Natural killer cell (primary cell): ENCODE results near the gene ZNF439. TPM values are rescaled to one million over a fixed set of nuclear protein-coding genes. Genes with fewer than 3 reads are reported as not detected.
A peak's percentile ranks its signal among the peaks of the same experiment; 100 is the strongest.
"Not testable (repeated sequence)": the region's sequence is repeated elsewhere in the genome, so short reads cannot be mapped to it uniquely, and the experiment has no call there.

Experiments
- ATAC-seq, 3 donors: fragments of 150-1000 bp in 2 of 3; fragments of 200-7000 bp in 1 of 3; cut with Tn5 transposase; 1 replicate in 1 of 3; 2 replicates in 2 of 3; pipeline ENCODE4 v1.10.0; 2021; ENCODE audit warnings: mild to moderate bottlenecking in 2 of 3, moderate library complexity in 2 of 3
- DNase-seq, 2 donors: peaks; one replicate each; pipeline versions ENCODE4 v3.0.0 to v3.0.0-alpha.2; 2013 to 2021; ENCODE audit warnings: mixed read lengths in 1 of 2
- H3K27ac ChIP-seq: one replicate; pipeline ENCODE4 v1.5.1; 2013; ENCODE audit warnings: mild to moderate bottlenecking, low read length
- H3K27me3 ChIP-seq: one replicate; pipeline ENCODE4 v1.6.1; 2013; ENCODE audit warnings: low read length; ENCODE audit not compliant: control insufficient read depth, insufficient read depth
- H3K36me3 ChIP-seq: one replicate; pipeline ENCODE4 v1.6.1; 2013; ENCODE audit warnings: low read length; ENCODE audit not compliant: control insufficient read depth, insufficient read depth
- H3K4me1 ChIP-seq: one replicate; pipeline ENCODE4 v1.6.1; 2013; ENCODE audit warnings: low read length; ENCODE audit not compliant: control insufficient read depth, insufficient read depth
- H3K4me3 ChIP-seq: one replicate; pipeline ENCODE4 v1.5.1; 2013; ENCODE audit warnings: low read length
- H3K9me3 ChIP-seq: one replicate; pipeline ENCODE4 v1.6.1; 2013; ENCODE audit warnings: low read length; ENCODE audit not compliant: control insufficient read depth, insufficient read depth
- H3K27ac Mint-ChIP-seq, 2 donors: one replicate each; pipeline ENCODE4 v1.8.0; 2022; ENCODE audit warnings: mild to moderate bottlenecking in 2 of 2, mixed read lengths in 2 of 2, moderate library complexity in 1 of 2
- H3K27me3 Mint-ChIP-seq, 2 donors: one replicate each; pipeline ENCODE4 v1.8.0; 2022; ENCODE audit warnings: low read depth in 2 of 2, mixed read lengths in 2 of 2
- H3K36me3 Mint-ChIP-seq: one replicate; pipeline ENCODE4 v1.8.0; 2022; ENCODE audit warnings: mixed read lengths
- H3K4me1 Mint-ChIP-seq, 2 donors: one replicate each; pipeline ENCODE4 v1.8.0; 2022; ENCODE audit warnings: mixed read lengths in 2 of 2
- H3K4me3 Mint-ChIP-seq: one replicate; pipeline ENCODE4 v1.8.0; 2022; ENCODE audit warnings: mild to moderate bottlenecking, moderate library complexity, mixed read lengths
- H3K9me3 Mint-ChIP-seq, 2 donors: one replicate each; pipeline ENCODE4 v1.8.0; 2022; ENCODE audit warnings: mixed read lengths in 2 of 2
- CTCF ChIP-seq: fragments of 200-600 bp; IDR thresholded peaks from one replicate; pipeline ENCODE4 v1.8.0; 2022; ENCODE audit warnings: antibody characterized with exemption
- whole genome bisulfite sequencing: methylation state at CpG from one replicate; pipeline ENCODE4 v1.1.7; 2013; ENCODE audit warnings: missing lambda C conversion rate; ENCODE audit not compliant: insufficient coverage; 5-methylcytosine and 5-hydroxymethylcytosine counted together
- intact Hi-C: fragments of 100-400 bp; cut with micrococcal nuclease; formaldehyde crosslinking; loops from one replicate; pipeline ENCODE4 v1.14.2; 2022
- total RNA-seq, 4 donors: library from RNA; stranded (reverse); fragments of 120-200 nt in 1 of 4; gene quantifications; one replicate each; pipeline versions ENCODE4 v1.2.3 to v1.2.4, GENCODE V29; 2013 to 2022

Gene ZNF439
- total RNA-seq, 3 donors from 2014 or later (not counting 1 experiment from before 2014, with no cell fraction given): 9.6 to 18.4 (median 15.4) TPM

- 92% methylated on average over 5 of the region's 5 CpGs for WGBS
- intact Hi-C loops: no loop called here
- peaks cover 17 to 32% of the 10 kb centered on the region in 2 donors for H3K4me1 Mint-ChIP-seq
- Histone ChIP-seq H3K27me3 (no peaks in the 10 kb centered on the region), H3K27ac (no peak overlapping the region), H3K36me3 (no peaks in the 10 kb centered on the region), H3K4me3 (no peak overlapping the region), H3K9me3 (no peaks in the 10 kb centered on the region), H3K4me1 (no peaks in the 10 kb centered on the region)
- ATAC-seq (no peak), DNase-seq (no peak)
- H3K36me3 Mint-ChIP-seq: no peaks in the 10 kb centered on the region
- H3K4me3 Mint-ChIP-seq: no peak overlapping the region
- TF ChIP-seq CTCF: no peak
- peak overlapping the region in 1 of 2 donors; percentile 8 for H3K27ac Mint-ChIP-seq
- no peaks in the 10 kb centered on the region for H3K9me3 Mint-ChIP-seq
- H3K27me3 Mint-ChIP-seq: no peaks in the 10 kb centered on the region
Observed at GRCh38 chr19:11821474-11822109, 26.9 kb upstream of the ZNF439 start.

GRCh38 chr19:11828957-11829876, 19.3 kb upstream of the ZNF439 start:
- intact Hi-C loops, H3K27ac ChIP-seq, H3K4me1 Mint-ChIP-seq, DNase-seq, H3K27ac Mint-ChIP-seq, H3K27me3 Mint-ChIP-seq, H3K4me3 ChIP-seq, H3K4me3 Mint-ChIP-seq, ATAC-seq, H3K4me1 ChIP-seq, H3K27me3 ChIP-seq: not testable (repeated sequence)
- Mint-ChIP-seq H3K9me3 (peaks cover 4 to 15% of the 10 kb centered on the region in 2 donors), H3K36me3 (peaks cover 38% of the 10 kb centered on the region)
- H3K36me3 ChIP-seq: peaks cover 25% of the 10 kb centered on the region
- peaks cover 36% of the 10 kb centered on the region for H3K9me3 ChIP-seq
- 94% methylated on average over 5 of the region's 7 CpGs for WGBS

- TF ChIP-seq CTCF: no peak
- Mint-ChIP-seq H3K36me3 (peaks cover 38% of the 10 kb centered on the region), H3K9me3 (peaks cover 4 to 15% of the 10 kb centered on the region in 2 donors), H3K4me3 (no peak overlapping the region), H3K27me3 (no peaks in the 10 kb centered on the region), H3K4me1 (no peaks in the 10 kb centered on the region), H3K27ac (no peak overlapping the region)
- no peak overlapping the region for H3K4me3 ChIP-seq
- H3K27ac ChIP-seq: no peak overlapping the region
- no peaks in the 10 kb centered on the region for H3K27me3 ChIP-seq
- ATAC-seq (no peak), DNase-seq (no peak)
- H3K36me3 ChIP-seq: peaks cover 25% of the 10 kb centered on the region
- intact Hi-C loops: no loop called here
- no peaks in the 10 kb centered on the region for H3K4me1 ChIP-seq
- H3K9me3 ChIP-seq: peaks cover 45% of the 10 kb centered on the region
- 95% methylated on average over 5 of the region's 8 CpGs for WGBS
Observed at GRCh38 chr19:11832253-11832912, 16.1 kb upstream of the ZNF439 start.

GRCh38 chr19:11833541-11833940, 15.0 kb upstream of the ZNF439 start:
- intact Hi-C loops: no loop called here
- H3K9me3 Mint-ChIP-seq: peaks cover 4 to 15% of the 10 kb centered on the region in 2 donors
- no peak overlapping the region for H3K4me3 Mint-ChIP-seq
- TF ChIP-seq CTCF: no peak
- H3K27me3 ChIP-seq: no peaks in the 10 kb centered on the region
- H3K27ac Mint-ChIP-seq: no peak overlapping the region
- ATAC-seq (no peak), DNase-seq (no peak)
- no peak overlapping the region for H3K4me3 ChIP-seq
- peaks cover 45% of the 10 kb centered on the region for H3K9me3 ChIP-seq
- H3K27me3 Mint-ChIP-seq: no peaks in the 10 kb centered on the region
- H3K4me1 ChIP-seq: no peaks in the 10 kb centered on the region
- peaks cover 25% of the 10 kb centered on the region for H3K36me3 ChIP-seq
- H3K27ac ChIP-seq: no peak overlapping the region
- peaks cover 38% of the 10 kb centered on the region for H3K36me3 Mint-ChIP-seq
- H3K4me1 Mint-ChIP-seq: no peaks in the 10 kb centered on the region
- 100% methylated on average over 1 of the region's 2 CpGs for WGBS

- Histone ChIP-seq H3K9me3 (peaks cover 30% of the 10 kb centered on the region), H3K36me3 (peaks cover 24% of the 10 kb centered on the region)
- peaks cover 28% of the 10 kb centered on the region for H3K36me3 Mint-ChIP-seq
- 100% methylated on average over 2 of the region's 2 CpGs for WGBS
- H3K4me1 Mint-ChIP-seq, H3K27ac ChIP-seq, ATAC-seq, H3K4me3 Mint-ChIP-seq, H3K27ac Mint-ChIP-seq, H3K27me3 Mint-ChIP-seq, H3K27me3 ChIP-seq, H3K4me1 ChIP-seq, DNase-seq, intact Hi-C loops, H3K4me3 ChIP-seq: not testable (repeated sequence)
- peaks cover 4 to 15% of the 10 kb centered on the region in 2 donors for H3K9me3 Mint-ChIP-seq
Observed at GRCh38 chr19:11835626-11836066, 12.9 kb upstream of the ZNF439 start.
